GM21515 (cell line): ENCODE data around the gene GRID1.

Source experiments
- ATAC-seq: cut with Tn5 transposase; IDR thresholded peaks from one replicate; pipeline ENCODE4 v1.9.1; 2021; ENCODE audit not compliant: unreplicated experiment

Gene GRID1

DNA sequence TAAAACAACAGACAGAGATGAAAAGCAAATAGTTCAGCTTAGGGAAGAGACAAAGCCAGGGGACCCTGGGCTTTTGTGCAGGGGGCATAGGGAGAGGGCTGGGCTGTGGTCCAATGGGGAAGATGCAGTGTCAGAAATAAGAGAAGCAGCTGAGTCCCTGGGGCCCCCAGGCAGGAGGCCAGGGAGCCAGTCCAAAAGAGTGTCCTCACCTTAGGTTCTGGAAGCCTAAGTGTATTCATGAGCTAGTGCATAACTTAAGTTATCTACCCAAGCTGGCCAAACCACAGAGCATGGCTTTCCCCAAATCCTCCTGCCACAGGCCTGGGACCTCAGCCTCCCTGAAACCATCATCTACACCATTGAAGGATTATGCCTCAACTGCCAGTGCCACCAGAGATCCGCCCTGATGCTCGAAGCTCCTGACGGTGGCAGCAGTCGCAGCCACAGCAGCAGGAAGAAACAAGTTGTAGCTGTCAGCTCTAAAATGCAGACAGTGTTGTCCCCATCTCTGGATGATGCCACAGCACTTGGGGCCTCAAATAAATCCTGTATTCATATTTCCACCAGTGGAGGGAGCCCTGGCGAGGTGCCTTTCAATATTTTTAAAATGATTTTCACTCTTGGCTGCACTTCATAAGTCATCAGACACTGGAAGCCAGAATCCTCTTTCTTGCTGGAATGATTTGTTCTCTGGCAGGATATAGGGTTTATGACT, 574.6 kb downstream of the GRID1 start:
- no peak for ATAC-seq

- no peak for ATAC-seq
These were observed 576.4 kb downstream of the GRID1 start for GRCh38 chr10:85789982-85790789.

DNA sequence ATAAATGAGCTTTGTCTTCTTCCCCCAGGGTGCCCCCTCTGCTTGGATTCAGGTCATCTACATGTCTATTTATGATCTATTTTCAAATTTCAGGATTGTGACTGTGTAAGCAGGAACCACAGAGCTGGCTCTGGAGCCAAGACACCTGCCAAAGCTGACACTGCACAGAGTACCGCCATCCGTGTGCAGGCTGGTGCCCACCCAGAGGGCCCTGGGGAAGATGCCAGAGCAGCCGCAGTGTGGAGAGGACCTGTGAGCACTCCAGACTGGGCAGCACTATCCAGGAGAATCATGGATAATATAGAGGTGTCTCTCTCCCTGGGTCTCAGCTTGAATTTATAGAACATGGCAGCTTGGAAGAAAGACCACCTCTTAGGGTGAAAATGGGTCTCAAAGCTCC, 577.5 kb downstream of the GRID1 start:
- no peak for ATAC-seq

- no peak for ATAC-seq
These were observed 578.0 kb downstream of the GRID1 start for GRCh38 chr10:85788570-85788969.

GRCh38 chr10:85787881-85788280, 578.7 kb downstream of the GRID1 start:
- ATAC-seq, result no peak

- no peak for ATAC-seq
These were observed 579.2 kb downstream of the GRID1 start for GRCh38 chr10:85787393-85787792.

DNA sequence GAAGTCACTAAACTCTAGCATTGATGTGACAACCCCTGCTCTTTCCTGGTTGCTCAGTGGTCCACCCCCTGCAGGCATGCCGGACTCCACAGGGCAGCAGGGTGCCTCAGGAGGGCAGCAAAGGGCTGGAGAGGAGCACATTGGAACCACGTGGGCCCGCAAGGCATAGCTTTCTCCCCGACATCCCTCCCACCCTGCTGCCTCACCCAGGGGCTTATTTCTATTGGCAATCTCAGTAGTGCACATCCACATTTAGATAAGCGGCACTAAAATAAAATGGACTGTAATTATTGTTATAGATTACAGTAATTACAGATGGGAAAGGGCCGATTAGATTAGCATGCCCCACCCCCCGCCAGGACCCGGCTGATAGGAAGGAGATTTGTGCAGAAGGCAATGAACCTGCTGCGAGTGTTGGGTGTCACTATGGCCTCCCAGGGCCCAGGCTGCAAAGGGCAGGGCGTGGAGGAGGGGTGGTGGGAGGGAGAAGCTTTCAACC, 580.1 kb downstream of the GRID1 start:
- ATAC-seq, result no peak

GRCh38 chr10:85784792-85785191, 581.8 kb downstream of the GRID1 start:
- ATAC-seq, result no peak

DNA sequence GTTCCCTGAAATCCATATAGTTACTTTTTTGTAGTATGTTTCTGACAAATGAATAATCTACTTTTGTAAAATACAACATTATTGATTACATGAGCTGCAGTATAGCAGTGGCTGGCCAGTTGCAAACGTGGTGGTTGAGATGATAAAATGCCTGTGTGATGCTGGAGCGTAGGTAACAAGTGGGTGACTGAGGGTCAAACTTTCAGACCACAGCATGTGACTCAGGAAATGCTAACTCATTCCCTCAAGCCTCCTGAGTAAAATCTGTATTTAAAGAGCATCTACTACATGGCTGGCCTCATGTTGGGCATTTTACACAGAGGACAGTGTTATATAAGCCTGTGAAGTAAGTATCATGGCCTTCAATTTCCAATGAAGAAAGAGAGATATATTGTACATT, 585.2 kb downstream of the GRID1 start:
- ATAC-seq, result no peak

DNA sequence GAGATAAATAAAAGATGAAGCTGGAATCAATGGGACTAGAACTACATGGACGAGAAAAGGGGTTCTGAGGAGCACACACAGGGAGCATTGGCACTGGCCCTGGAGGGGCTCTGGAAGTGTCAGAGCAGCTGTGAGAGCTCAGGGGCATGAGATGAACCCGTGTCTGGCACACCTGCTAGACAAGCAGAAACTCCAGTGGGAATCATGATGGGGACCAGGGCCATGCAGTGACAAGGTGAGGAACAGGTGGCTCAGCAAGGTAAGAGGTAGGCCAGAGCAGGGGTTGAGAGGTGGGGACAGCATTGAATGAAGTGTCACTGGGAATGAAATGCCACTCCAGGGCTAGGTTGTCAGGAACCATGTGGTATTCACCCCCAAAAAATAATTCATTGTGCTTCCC, 588.5 kb downstream of the GRID1 start:
- ATAC-seq, result no peak

GRCh38 chr10:85767891-85768290, 598.7 kb downstream of the GRID1 start:
- ATAC-seq, result no peak

DNA sequence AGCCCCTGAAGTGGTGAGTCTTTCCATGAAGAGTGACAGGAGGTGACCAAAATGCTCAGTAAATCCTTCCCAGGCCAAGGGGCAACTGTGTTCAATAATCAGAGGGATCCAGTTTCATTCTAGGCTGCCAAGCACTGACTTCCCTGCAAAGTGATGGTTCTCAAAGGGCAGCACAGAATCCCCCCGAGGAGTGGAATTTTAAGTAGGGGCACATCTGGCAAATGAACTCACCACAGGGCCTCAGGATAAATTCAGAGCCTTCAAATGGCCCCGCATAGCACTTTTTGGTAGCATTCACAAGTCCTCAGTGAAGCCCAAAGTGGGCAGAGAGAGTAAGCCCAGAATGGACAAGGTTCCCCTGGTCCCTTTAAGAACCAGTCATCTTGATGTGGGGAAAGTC, 602.5 kb downstream of the GRID1 start:
- no peak for ATAC-seq

DNA sequence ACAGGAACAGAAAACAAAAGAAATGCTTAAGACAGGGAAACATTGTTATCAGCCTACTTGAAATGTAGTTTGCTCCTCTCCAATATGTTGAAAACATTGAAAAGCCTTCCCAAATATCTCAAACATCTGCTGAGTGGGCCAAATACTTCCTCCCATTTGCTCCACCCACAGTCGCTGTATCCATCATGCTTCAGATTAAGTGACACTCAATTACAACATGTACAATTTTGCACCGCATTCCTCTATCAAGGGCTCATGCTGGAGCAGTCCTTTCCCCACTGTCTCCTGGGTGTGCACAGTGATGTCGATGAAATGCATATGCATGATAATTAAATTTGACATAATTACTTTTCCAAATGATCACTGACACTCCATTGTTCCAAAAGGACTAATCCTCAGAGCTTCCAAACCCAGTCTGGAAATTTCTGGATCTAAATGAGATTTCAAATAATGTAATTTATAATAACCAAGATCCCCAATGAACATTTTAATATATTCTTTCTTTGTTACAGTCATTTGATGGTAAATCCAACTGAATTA, 604.6 kb downstream of the GRID1 start:
- ATAC-seq, result no peak

- ATAC-seq, result peak; percentile 96
These were observed 624.8 kb downstream of the GRID1 start for GRCh38 chr10:85741626-85742300.

DNA sequence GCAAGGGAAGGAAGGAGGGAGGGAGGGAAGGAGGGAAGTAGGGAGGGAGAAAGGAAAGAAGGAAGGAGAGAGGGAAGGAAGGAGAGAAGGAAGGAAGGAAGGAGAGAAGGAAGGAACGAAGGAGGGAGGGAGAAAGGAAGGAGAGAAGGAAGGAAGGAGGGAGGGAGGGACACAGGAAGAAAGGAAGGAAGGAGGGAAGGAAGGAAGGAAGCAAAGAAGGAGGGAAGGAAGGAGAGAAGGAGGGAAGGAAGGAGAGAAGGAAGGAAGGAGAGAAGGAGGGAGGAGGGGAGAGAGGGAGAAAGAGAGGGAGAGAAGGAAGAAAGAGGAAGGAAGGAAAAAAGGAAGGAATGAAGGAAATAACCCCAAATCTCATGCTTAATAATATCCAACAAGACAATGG, 630.6 kb downstream of the GRID1 start:
- ATAC-seq, result no peak

DNA sequence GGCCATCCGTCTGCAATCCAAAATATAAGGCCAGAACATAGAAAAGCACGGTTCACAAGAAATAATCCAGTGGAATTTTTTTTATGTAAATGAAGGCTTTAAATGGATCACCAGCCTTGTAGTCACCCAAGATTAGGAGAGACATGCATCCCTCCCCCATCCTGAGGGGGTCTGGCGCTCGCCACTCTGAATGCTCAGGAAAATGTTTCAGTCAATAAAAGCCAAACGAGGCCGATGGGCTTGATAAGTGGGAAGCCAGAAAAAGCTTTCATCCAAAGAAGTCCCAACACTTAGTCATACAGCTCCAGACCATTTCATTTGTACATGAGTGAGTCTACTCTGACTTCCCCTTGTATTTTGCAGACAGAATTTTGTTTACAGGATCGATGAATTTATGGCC, 631.8 kb downstream of the GRID1 start:
- ATAC-seq, result no peak

DNA sequence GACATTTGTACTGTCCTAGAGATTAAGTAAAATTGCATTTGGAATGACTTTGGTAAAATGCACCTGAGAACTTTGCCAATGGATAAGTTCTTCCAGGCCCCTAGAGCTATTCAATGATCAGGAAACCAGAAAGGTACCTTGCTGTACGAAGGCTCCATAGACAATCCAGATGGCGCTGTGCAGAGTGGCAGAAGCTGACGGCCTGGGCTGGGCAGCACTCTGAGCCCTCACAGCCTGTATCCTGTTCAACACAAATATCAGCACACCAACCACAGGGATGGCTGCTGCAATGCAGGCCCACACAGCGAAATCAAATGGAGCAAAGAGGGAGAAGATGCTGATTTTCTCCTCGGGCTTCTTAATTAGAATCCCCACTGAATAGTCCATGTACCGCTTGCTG, 642.4 kb downstream of the GRID1 start:
- no peak for ATAC-seq

GRCh38 chr10:85720931-85721590, 645.5 kb downstream of the GRID1 start:
- ATAC-seq, result no peak

- ATAC-seq, result no peak
These were observed 647.2 kb downstream of the GRID1 start for GRCh38 chr10:85719408-85719807.

GRCh38 chr10:85713885-85714284, 652.7 kb downstream of the GRID1 start:
- no peak for ATAC-seq

DNA sequence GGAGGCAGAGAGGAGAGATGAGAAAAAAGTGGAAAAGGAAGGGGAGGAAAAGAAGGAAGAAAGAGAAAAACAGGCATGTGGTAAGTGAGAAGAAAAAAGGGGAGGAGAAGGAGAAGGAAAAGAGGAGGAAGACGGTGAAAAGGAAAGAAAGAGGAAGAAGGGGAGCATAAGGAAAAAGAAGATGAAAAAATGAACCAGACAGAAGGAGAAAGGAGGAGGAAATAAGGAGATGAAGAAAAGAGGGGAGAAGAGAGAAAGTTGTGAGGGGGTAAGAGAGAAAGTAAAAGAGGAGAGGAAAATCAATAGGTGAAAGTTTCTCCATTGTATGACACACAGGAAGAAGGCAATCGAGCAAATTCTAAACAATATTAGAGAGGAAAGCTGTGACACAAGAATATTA, 663.8 kb downstream of the GRID1 start:
- no peak for ATAC-seq
